HUES6 (cell line): ENCODE measurements around the gene TADA2B.
"Not testable (repeated sequence)": the region's sequence is repeated elsewhere in the genome, so short reads cannot be mapped to it uniquely, and the experiment has no call there.

ENCODE experiments used
- H3K27ac ChIP-seq: 2 replicates; pipeline ENCODE4 v1.7.0; 2013; ENCODE audit warnings: low read depth, mild to moderate bottlenecking, low read length, inconsistent platforms
- H3K27me3 ChIP-seq: 2 replicates; pipeline ENCODE4 v1.6.1; 2013; ENCODE audit warnings: low read length; ENCODE audit not compliant: control insufficient read depth, insufficient read depth
- H3K36me3 ChIP-seq: 2 replicates; pipeline ENCODE4 v1.6.1; 2013; ENCODE audit warnings: low read length; ENCODE audit not compliant: control insufficient read depth, insufficient read depth
- H3K4me1 ChIP-seq: 2 replicates; pipeline ENCODE4 v1.6.1; 2013; ENCODE audit warnings: low read length; ENCODE audit not compliant: control insufficient read depth, insufficient read depth
- H3K4me3 ChIP-seq: 2 replicates; pipeline ENCODE4 v1.5.1; 2013; ENCODE audit warnings: low read depth, low read length
- H3K9ac ChIP-seq: one replicate; pipeline ENCODE4 v1.6.1; 2013; ENCODE audit warnings: mild to moderate bottlenecking, low read length
- H3K9me3 ChIP-seq: 2 replicates; pipeline ENCODE4 v1.6.1; 2013; ENCODE audit warnings: low read depth, low read length; ENCODE audit not compliant: control insufficient read depth, insufficient read depth

Gene TADA2B

GRCh38 chr4:7084564-7084961, 41.4 kb downstream of the TADA2B start:
- not testable (repeated sequence) for H3K4me3 ChIP-seq, H3K27ac ChIP-seq, H3K36me3 ChIP-seq, H3K9ac ChIP-seq, H3K4me1 ChIP-seq
- Histone ChIP-seq H3K27me3 (peaks cover 17% of the 10 kb centered on the region), H3K9me3 (peaks cover 17% of the 10 kb centered on the region)

GRCh38 chr4:7086384-7086783, 43.2 kb downstream of the TADA2B start:
- no peaks in the 10 kb centered on the region for H3K36me3 ChIP-seq
- no peak overlapping the region for H3K27ac ChIP-seq
- no peak overlapping the region for H3K9ac ChIP-seq
- no peak overlapping the region for H3K4me3 ChIP-seq
- H3K4me1 ChIP-seq = peaks cover 5% of the 10 kb centered on the region; the same call in 1 of the 2 replicates
- peaks cover 32% of the 10 kb centered on the region for H3K27me3 ChIP-seq
- H3K9me3 ChIP-seq = peaks cover 17% of the 10 kb centered on the region

GRCh38 chr4:7087036-7087435, 43.9 kb downstream of the TADA2B start:
- Histone ChIP-seq H3K27me3 (peaks cover 38% of the 10 kb centered on the region), H3K9ac (no peak overlapping the region), H3K4me3 (no peak overlapping the region), H3K36me3 (no peaks in the 10 kb centered on the region), H3K9me3 (peaks cover 17% of the 10 kb centered on the region), H3K4me1 (peaks cover 5% of the 10 kb centered on the region; the same call in 1 of the 2 replicates), H3K27ac (no peak overlapping the region)

DNA sequence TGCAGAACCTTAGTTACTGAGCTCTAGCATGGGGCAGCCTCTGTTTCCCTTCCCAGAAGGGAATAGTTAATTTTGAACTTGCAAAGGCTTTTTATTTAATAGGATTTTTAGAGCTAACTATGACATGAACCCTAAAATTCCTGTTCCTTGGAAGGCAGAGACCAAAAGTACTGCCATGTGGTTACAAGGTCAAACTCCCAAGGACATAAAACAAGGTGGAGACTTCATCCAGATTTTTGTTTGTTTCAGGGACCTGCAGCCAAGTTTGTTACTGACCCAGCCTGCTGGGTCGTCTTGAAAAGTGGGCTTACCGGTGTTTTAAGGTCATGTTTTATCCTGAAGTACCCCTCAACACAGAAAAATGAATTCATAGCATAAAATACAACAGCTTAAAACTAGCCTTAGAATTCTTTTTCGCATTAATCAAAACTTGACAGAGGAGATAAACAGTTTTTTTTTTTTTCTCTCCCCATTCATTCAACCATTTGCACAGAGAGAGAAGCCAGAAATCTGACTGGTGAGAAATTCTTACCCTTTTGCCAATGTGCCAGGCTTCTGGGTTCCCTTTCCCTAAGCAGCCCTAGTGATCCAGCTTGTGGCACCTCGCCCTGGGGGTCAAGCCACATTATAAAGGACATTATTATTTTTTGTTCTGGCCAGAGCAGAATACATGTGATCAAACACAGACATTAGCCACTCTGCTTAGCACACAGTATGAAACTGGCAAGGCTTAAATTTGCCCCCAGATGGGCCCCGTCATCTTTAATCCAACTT, 46.2 kb downstream of the TADA2B start:
- H3K4me1 ChIP-seq = no peaks in the 10 kb centered on the region
- H3K27ac ChIP-seq = no peak overlapping the region
- H3K36me3 ChIP-seq = no peaks in the 10 kb centered on the region
- no peak overlapping the region for H3K4me3 ChIP-seq
- peaks cover 17% of the 10 kb centered on the region for H3K9me3 ChIP-seq
- H3K9ac ChIP-seq = no peak overlapping the region
- peaks cover 54% of the 10 kb centered on the region for H3K27me3 ChIP-seq

DNA sequence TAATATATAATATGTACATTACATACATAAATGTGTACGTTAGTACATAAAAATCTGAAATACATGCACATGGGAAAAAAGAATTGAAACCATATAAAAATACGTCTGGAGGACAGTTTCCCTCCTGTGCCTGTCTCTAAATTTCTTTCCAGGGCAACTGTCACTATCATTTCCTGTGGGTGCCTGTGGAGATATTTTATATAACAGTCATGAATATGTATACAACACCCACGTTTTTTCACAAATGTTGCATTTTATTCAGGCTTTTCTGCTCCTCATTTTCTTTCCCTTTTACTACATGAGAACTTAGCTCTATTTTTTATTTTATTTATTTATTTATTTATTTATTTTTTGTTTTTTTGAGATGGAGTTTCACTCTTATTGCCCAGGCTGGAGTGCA, 48.9 kb downstream of the TADA2B start:
- peaks cover 9% of the 10 kb centered on the region for H3K9me3 ChIP-seq
- no peak overlapping the region for H3K27ac ChIP-seq
- peaks cover 72% of the 10 kb centered on the region for H3K27me3 ChIP-seq
- H3K36me3 ChIP-seq = no peaks in the 10 kb centered on the region
- H3K9ac ChIP-seq = no peak overlapping the region
- H3K4me1 ChIP-seq = no peaks in the 10 kb centered on the region
- no peak overlapping the region for H3K4me3 ChIP-seq

DNA sequence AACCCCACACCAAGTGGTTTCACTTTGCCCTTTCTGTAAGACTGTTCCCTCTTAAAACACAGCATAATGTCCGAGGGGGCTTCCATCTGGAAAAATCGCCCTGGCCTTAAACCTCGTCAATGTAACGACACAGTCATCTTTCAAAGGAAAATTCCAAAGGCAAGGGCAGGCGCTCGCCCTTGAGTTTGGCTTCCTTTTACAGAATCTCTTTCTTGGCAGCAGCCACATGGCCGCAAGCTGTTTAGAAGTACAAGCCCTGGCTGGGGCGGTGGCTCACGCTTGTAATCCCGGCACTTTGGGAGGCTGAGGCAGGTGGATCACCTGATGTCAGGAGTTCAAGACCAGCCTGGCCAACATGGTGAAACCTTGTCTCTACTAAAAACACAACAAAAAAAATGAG, 51.7 kb downstream of the TADA2B start:
- no peaks in the 10 kb centered on the region for H3K9me3 ChIP-seq
- H3K27me3 ChIP-seq = peaks cover 71% of the 10 kb centered on the region

GRCh38 chr4:7095611-7096155, 52.5 kb downstream of the TADA2B start:
- H3K27ac ChIP-seq = no peak overlapping the region
- no peaks in the 10 kb centered on the region for H3K9me3 ChIP-seq
- H3K4me3 ChIP-seq = no peak overlapping the region
- H3K27me3 ChIP-seq = peaks cover 67% of the 10 kb centered on the region
- no peak overlapping the region for H3K9ac ChIP-seq
- no peaks in the 10 kb centered on the region for H3K4me1 ChIP-seq
- no peaks in the 10 kb centered on the region for H3K36me3 ChIP-seq

More for the DNA sequence above, 51.7 kb downstream of the TADA2B start:
- Histone ChIP-seq H3K4me1 (no peaks in the 10 kb centered on the region), H3K27ac (no peak overlapping the region), H3K9ac (no peak overlapping the region), H3K4me3 (no peak overlapping the region), H3K36me3 (no peaks in the 10 kb centered on the region)

- Histone ChIP-seq H3K9me3 (no peaks in the 10 kb centered on the region), H3K27ac (no peak overlapping the region), H3K4me3 (no peak overlapping the region), H3K36me3 (no peaks in the 10 kb centered on the region), H3K27me3 (peaks cover 61% of the 10 kb centered on the region), H3K4me1 (no peaks in the 10 kb centered on the region), H3K9ac (no peak overlapping the region)
Observed at GRCh38 chr4:7096236-7096635, 53.1 kb downstream of the TADA2B start.

DNA sequence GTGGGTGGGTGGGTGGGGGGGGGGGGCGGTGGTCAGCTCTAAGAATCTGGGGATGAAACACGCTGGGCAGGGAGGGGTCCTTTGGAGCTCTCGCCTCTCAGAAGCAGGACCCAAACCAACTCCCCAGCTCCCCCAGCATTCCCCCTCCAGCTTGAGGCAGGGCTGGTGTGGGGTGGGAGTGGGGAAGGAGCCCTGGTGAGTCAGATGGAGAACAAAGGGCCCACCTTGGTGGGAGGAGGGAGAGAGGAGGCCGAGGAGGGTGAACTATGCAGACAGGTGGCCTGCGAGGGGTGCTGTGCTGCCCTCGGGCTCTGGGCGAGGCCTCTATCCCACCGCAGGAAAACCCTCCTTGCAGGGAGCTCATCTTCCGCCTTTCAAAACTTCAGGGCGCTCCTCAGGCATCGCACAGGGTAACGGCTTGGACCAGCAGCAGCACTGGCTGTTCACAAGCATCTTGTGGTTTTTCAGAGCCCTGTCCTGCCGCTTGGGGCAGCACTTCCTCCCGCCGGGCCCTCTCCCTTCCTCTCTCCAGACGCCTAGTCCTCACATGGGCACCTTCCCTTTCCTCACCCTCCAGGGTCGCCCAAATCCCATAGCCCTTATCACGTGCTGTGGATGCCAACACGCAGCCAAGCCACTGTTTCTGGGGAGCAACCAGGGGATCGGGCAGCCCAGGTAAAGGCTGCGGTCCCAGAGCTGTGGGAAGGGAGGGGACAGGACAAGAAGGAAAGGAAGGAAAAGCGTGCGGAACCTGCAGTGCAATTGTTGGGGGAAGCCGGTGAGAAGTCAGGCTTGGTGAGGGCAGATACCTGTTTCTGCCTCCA, 58.7 kb downstream of the TADA2B start:
- Histone ChIP-seq H3K9ac (peak overlapping the region; percentile 20), H3K4me3 (peak overlapping the region; percentile 95), H3K27me3 (peaks cover 33% of the 10 kb centered on the region)

GRCh38 chr4:7102516-7102909, 59.3 kb downstream of the TADA2B start:
- peak overlapping the region; percentile 55 for H3K9ac ChIP-seq
- H3K4me1 ChIP-seq = peaks cover 17% of the 10 kb centered on the region
- not testable (repeated sequence) for H3K36me3 ChIP-seq, H3K27ac ChIP-seq, H3K9me3 ChIP-seq
- peak overlapping the region; percentile 95 for H3K4me3 ChIP-seq
- peaks cover 30% of the 10 kb centered on the region for H3K27me3 ChIP-seq

More for the DNA sequence above, 58.7 kb downstream of the TADA2B start:
- Histone ChIP-seq H3K4me1 (peaks cover 17% of the 10 kb centered on the region), H3K27ac (no peak overlapping the region), H3K9me3 (no peaks in the 10 kb centered on the region), H3K36me3 (no peaks in the 10 kb centered on the region)
